Prostate gland (tissue), 2 donors: Measurements from ENCODE around the gene BUD23. TPM values are rescaled to one million over a fixed set of nuclear protein-coding genes. Genes with fewer than 3 reads are reported as not detected.

Experiments
- DNase-seq: peaks from one replicate; pipeline ENCODE4 v3.0.0-alpha.2; 2019; ENCODE audit warnings: low spot score
- H3K27ac ChIP-seq, 2 donors: fragments of 200-600 bp; sonication (generic); 2 replicates each; pipeline ENCODE4 v1.5.1; 2017 to 2019
- H3K27me3 ChIP-seq: fragments of 200-600 bp; sonication (generic); replicated peaks from 2 replicates; pipeline ENCODE4 v1.5.1; 2019; ENCODE audit not compliant: insufficient read depth
- H3K36me3 ChIP-seq, 2 donors: fragments of 200-600 bp; sonication (generic); 1 replicate in 1 of 2; 2 replicates in 1 of 2; pipeline versions ENCODE4 v1.5.1 to v1.8.1; 2017 to 2019
- H3K4me1 ChIP-seq: fragments of 200-600 bp; sonication (generic); replicated peaks from 2 replicates; pipeline ENCODE4 v1.5.1; 2019
- H3K4me3 ChIP-seq, 2 donors: fragments of 200-600 bp; sonication (generic); 2 replicates each; pipeline ENCODE4 v1.5.1; 2017 to 2019
- H3K9me3 ChIP-seq: fragments of 200-600 bp; sonication (generic); 2 replicates; pipeline ENCODE4 v1.5.1; 2017
- POLR2A ChIP-seq: fragments of 450-650 bp; IDR thresholded peaks from one replicate; pipeline ENCODE4 v1.6.1; 2016; ENCODE audit warnings: antibody characterized with exemption, mild to moderate bottlenecking
- POLR2AphosphoS5 ChIP-seq: sonication (generic); formaldehyde crosslinking; IDR thresholded peaks from one replicate; pipeline ENCODE4 v1.6.1; 2017; ENCODE audit warnings: antibody characterized with exemption
- WGBS: methylation state at CpG from one replicate; pipeline ENCODE4 v1.1.5; 2018; 5-methylcytosine and 5-hydroxymethylcytosine counted together
- intact Hi-C: fragments of 100-400 bp; cut with DNase I; formaldehyde crosslinking; loops from one replicate; pipeline ENCODE4 v1.14.2; 2022
- total RNA-seq, 2 donors: library from RNA; depleted of rRNA; stranded (reverse); fragments of >200 nt; gene quantifications; one replicate each; pipeline ENCODE4 v1.1.0, GENCODE V29; 2016
- TF ChIP-seq, protein P1 (sequence below), 4 experiments: fragments of 200-600 bp in 2 of 4; fragments of 450-650 bp in 2 of 4; sonication (generic) in 2 of 4; IDR thresholded peaks; 1 replicate in 3 of 4; 2 replicates in 1 of 4; pipeline ENCODE4 v1.5.1; 2016 to 2019; ENCODE audit warnings: antibody characterized with exemption in 4 of 4, mild to moderate bottlenecking in 2 of 4, moderate library complexity in 2 of 4

BUD23 gene
- 100 to 1,000 TPM in 1 of 2 donors, 10 to 100 TPM in 1; 72.3 to 196 TPM for total RNA-seq

DNA sequence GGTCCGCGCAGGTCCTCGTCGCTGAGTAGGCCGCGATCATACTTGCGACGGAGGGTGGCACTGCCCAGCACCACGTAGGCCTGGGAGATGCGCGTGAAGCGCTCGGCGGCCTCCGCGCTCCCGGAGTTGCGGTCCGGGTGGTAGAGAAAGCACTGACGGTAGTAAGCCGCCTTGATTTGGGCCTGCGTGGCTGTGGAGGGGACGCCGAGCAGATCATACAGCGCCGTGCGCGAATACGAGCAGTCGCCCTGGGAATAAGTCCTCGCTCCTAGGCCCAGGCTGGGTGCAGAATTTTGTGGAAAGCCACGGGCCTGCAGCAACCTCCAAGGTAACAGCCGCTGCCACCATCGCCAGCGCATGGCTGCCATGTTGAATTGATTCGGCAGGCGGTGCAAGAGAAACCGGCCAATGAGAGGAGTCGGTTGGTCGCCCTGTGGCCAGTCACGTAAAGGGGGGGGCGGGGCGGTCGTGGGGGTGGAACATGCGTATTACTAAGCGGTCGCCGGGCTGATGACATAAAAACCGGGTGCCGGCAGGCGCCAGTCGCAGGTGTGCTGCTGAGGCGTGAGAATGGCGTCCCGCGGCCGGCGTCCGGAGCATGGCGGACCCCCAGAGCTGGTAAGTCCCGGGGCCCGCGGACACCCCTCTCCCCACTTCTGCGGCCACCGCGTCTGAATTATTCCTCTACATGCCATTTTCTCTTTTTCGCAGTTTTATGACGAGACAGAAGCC is at the start of gene BUD23, which contains the start of gene DNAJC30:
Gene BUD23 (plus strand): TSS at position 542 of the 732 bp plus-strand sequence. CDS start 29 bp downstream, at position 571.
Gene DNAJC30 (minus strand): TSS at position 398 of the 732 bp plus-strand sequence. CDS start 30 bp downstream, at position 368.
- Histone ChIP-seq H3K4me3 (peak within 1 kb of the TSS; percentile 75 to 92), H3K27me3 (no peaks in the 10 kb centered on the region), H3K27ac (peak within 1 kb of the TSS; percentile 60 to 68), H3K4me1 (peaks cover 14% of the 10 kb centered on the region), H3K9me3 (no peaks in the 10 kb centered on the region), H3K36me3 (no peaks in the 10 kb centered on the region)
- WGBS, result under 1% methylated on average over 62 of the region's 68 CpGs
- TF ChIP-seq POLR2A (peak; percentile 40), POLR2AphosphoS5 (peak; percentile 92)
- TF ChIP-seq, protein P1, sequence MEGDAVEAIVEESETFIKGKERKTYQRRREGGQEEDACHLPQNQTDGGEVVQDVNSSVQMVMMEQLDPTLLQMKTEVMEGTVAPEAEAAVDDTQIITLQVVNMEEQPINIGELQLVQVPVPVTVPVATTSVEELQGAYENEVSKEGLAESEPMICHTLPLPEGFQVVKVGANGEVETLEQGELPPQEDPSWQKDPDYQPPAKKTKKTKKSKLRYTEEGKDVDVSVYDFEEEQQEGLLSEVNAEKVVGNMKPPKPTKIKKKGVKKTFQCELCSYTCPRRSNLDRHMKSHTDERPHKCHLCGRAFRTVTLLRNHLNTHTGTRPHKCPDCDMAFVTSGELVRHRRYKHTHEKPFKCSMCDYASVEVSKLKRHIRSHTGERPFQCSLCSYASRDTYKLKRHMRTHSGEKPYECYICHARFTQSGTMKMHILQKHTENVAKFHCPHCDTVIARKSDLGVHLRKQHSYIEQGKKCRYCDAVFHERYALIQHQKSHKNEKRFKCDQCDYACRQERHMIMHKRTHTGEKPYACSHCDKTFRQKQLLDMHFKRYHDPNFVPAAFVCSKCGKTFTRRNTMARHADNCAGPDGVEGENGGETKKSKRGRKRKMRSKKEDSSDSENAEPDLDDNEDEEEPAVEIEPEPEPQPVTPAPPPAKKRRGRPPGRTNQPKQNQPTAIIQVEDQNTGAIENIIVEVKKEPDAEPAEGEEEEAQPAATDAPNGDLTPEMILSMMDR (IDR thresholded peaks at IDR 0.05), result peak in 2 of 4 experiments; percentile 33 to 57
- peak; percentile 96 for DNase-seq
- intact Hi-C loops, result no loop called here

DNA sequence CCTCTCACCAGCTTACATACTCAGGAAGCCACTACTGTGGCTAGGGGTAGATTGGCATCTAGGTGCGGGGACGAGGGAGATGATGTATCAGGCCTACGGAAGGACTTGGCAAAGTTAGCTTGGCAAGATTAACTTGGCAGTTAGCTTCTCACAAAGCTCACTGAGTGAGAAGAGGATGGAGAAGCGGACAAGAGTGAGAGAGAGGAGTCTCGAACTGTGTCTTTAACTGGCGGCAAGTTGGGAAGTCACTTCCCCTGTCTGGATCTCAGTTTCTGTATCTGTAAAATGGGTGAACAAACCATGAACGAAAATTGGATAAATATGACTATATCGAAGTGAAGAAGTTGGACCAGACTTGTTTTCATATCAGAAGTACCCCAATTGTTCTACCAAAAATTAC is 49.6 kb upstream of the BUD23 start:
- Histone ChIP-seq H3K4me3 (no peak overlapping the region), H3K27me3 (no peaks in the 10 kb centered on the region), H3K36me3 (no peaks in the 10 kb centered on the region), H3K4me1 (no peaks in the 10 kb centered on the region), H3K27ac (no peak overlapping the region), H3K9me3 (no peaks in the 10 kb centered on the region)
- intact Hi-C loops, result no loop called here
- TF ChIP-seq POLR2A (no peak), POLR2AphosphoS5 (no peak)
- TF ChIP-seq, protein P1 (IDR thresholded peaks at IDR 0.05), result no peak
- DNase-seq, result no peak
- 69% methylated on average over 8 of the region's 8 CpGs for WGBS

GRCh38 chr7:73635428-73636200 is 47.8 kb upstream of the BUD23 start:
- no peaks in the 10 kb centered on the region for H3K27me3 ChIP-seq
- H3K9me3 ChIP-seq, result no peaks in the 10 kb centered on the region
- intact Hi-C loops, result no loop called here
- TF ChIP-seq, protein P1 (IDR thresholded peaks at IDR 0.05), result no peak
- TF ChIP-seq POLR2AphosphoS5 (no peak), POLR2A (no peak)
- H3K27ac ChIP-seq, result no peak overlapping the region
- no peaks in the 10 kb centered on the region for H3K36me3 ChIP-seq
- no peaks in the 10 kb centered on the region for H3K4me1 ChIP-seq
- no peak overlapping the region for H3K4me3 ChIP-seq
- 94% methylated on average over 8 of the region's 8 CpGs for WGBS
- DNase-seq, result no peak

- no peak overlapping the region for H3K27ac ChIP-seq
- TF ChIP-seq, protein P1 (IDR thresholded peaks at IDR 0.05), result no peak
- TF ChIP-seq POLR2A (no peak), POLR2AphosphoS5 (no peak)
- H3K9me3 ChIP-seq, result no peaks in the 10 kb centered on the region
- H3K27me3 ChIP-seq, result no peaks in the 10 kb centered on the region
- no peak for DNase-seq
- no peaks in the 10 kb centered on the region for H3K36me3 ChIP-seq
- H3K4me1 ChIP-seq, result no peaks in the 10 kb centered on the region
- H3K4me3 ChIP-seq, result no peak overlapping the region
- WGBS, result 50% methylated on average over 3 of the region's 3 CpGs
- intact Hi-C loops, result no loop called here
These were observed 44.5 kb upstream of the BUD23 start for GRCh38 chr7:73638911-73639310.
